ENCODE data around the gene CEACAM6. TPM values are rescaled to one million over a fixed set of nuclear protein-coding genes. Genes with fewer than 3 reads are reported as not detected.

CEACAM6 gene
- total RNA-seq, 1 experiment from 2014 or later: 44.5 TPM

GRCh38 chr19:41802770-41803169, 47.4 kb downstream of the CEACAM6 start:
- no TSS peak for BruUV-seq (replicated peaks)
- no peak for DNase-seq
- CTCF ChIA-PET: interaction anchor here (0.6 to 1.9 kb wide), 3 partner anchors 10 to 32 kb away, joined by 4 to 5 read pairs (median 5); no protein-coding TSS in a partner anchor
- H3K4me3 Mint-ChIP-seq (ENCODE audit: low read depth, unreplicated experiment): no peak overlapping the region
- H3K27me3 Mint-ChIP-seq (ENCODE audit: unreplicated experiment): peaks cover 54% of the 10 kb centered on the region
- intact Hi-C loops (cut with micrococcal nuclease; ENCODE audit: unreplicated experiment): no loop called here
- H3K9me3 Mint-ChIP-seq (ENCODE audit: low read depth, unreplicated experiment): no peaks in the 10 kb centered on the region
- no peaks in the 10 kb centered on the region for H3K36me3 Mint-ChIP-seq (ENCODE audit: insufficient read depth, unreplicated experiment)
- peaks cover 11% of the 10 kb centered on the region for H3K4me1 Mint-ChIP-seq (ENCODE audit: low read depth, unreplicated experiment)
- no peak overlapping the region for H3K27ac Mint-ChIP-seq (ENCODE audit: unreplicated experiment)
- TF ChIP-seq CTCF (IDR thresholded peaks at IDR 0.05; ENCODE audit: unreplicated experiment): no peak

DNA sequence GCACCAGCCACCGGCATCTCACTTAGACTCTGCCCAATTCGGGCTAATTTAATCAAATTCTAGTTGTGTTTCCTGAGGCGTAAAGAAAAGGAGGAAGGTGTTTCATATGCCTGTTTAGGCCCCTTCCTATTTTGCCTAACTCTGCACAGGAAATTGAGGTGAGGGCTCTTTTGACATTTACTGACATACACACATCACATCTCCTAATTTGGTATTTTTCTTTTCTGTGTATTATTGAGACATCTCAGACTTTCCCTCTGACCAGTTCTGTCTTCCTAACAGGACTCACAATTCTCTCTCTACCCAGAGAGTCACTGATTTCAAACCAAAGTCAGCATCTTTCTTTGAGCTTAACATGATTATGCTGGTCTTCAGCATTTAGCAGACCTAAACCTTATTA, 49.0 kb downstream of the CEACAM6 start:
- no TSS peak for BruUV-seq (replicated peaks)
- no peak for DNase-seq
- Mint-ChIP-seq H3K36me3 (ENCODE audit: insufficient read depth, unreplicated experiment) (no peaks in the 10 kb centered on the region), H3K4me3 (ENCODE audit: low read depth, unreplicated experiment) (no peak overlapping the region), H3K9me3 (ENCODE audit: low read depth, unreplicated experiment) (no peaks in the 10 kb centered on the region), H3K4me1 (ENCODE audit: low read depth, unreplicated experiment) (peaks cover 5% of the 10 kb centered on the region), H3K27ac (ENCODE audit: unreplicated experiment) (no peak overlapping the region), H3K27me3 (ENCODE audit: unreplicated experiment) (peaks cover 70% of the 10 kb centered on the region)
- no peak for TF ChIP-seq CTCF (IDR thresholded peaks at IDR 0.05; ENCODE audit: unreplicated experiment)
- CTCF ChIA-PET: interaction anchor here (0.8 to 1.2 kb wide), 2 partner anchors 11 to 12 kb away, joined by 3 to 4 read pairs; no protein-coding TSS in a partner anchor
- intact Hi-C loops (cut with micrococcal nuclease; ENCODE audit: unreplicated experiment): no loop called here

DNA sequence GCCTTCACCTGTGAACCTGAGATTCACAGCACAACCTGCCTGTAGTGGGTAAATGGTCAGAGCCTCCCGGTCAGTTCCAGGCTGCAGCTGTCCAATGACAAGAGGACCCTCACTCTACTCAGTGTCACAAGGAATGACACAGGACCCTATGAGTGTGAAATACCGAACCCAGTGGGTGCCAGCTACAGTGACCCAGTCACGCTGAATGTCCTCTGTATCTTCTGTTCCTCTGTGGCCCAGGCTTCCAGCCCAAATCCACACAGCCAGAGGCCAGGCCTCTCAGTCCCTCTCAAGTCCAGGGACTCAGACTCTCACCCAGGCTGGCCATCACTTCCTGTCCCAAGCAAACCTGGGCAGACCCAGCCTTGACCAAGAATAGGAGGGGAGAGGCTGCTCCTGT, 51.8 kb downstream of the CEACAM6 start:
- no peak overlapping the region for H3K4me3 Mint-ChIP-seq (ENCODE audit: low read depth, unreplicated experiment)
- intact Hi-C loops (cut with micrococcal nuclease; ENCODE audit: unreplicated experiment): no loop called here
- CTCF ChIA-PET: no interaction called here
- H3K27ac Mint-ChIP-seq (ENCODE audit: unreplicated experiment): no peak overlapping the region
- H3K9me3 Mint-ChIP-seq (ENCODE audit: low read depth, unreplicated experiment): no peaks in the 10 kb centered on the region
- no peaks in the 10 kb centered on the region for H3K36me3 Mint-ChIP-seq (ENCODE audit: insufficient read depth, unreplicated experiment)
- BruUV-seq (replicated peaks): no TSS peak
- H3K4me1 Mint-ChIP-seq (ENCODE audit: low read depth, unreplicated experiment): no peaks in the 10 kb centered on the region
- no peak for TF ChIP-seq CTCF (IDR thresholded peaks at IDR 0.05; ENCODE audit: unreplicated experiment)
- no peak for DNase-seq
- H3K27me3 Mint-ChIP-seq (ENCODE audit: unreplicated experiment): peaks cover 97% of the 10 kb centered on the region

GRCh38 chr19:41808663-41809566, 53.6 kb downstream of the CEACAM6 start:
- no peak for DNase-seq
- Mint-ChIP-seq H3K4me1 (ENCODE audit: low read depth, unreplicated experiment) (no peaks in the 10 kb centered on the region), H3K27me3 (ENCODE audit: unreplicated experiment) (peaks cover 98% of the 10 kb centered on the region), H3K4me3 (ENCODE audit: low read depth, unreplicated experiment) (no peak overlapping the region), H3K9me3 (ENCODE audit: low read depth, unreplicated experiment) (no peaks in the 10 kb centered on the region), H3K27ac (ENCODE audit: unreplicated experiment) (no peak overlapping the region), H3K36me3 (ENCODE audit: insufficient read depth, unreplicated experiment) (no peaks in the 10 kb centered on the region)
- CTCF ChIA-PET: no interaction called here
- no TSS peak for BruUV-seq (replicated peaks)
- TF ChIP-seq CTCF (IDR thresholded peaks at IDR 0.05; ENCODE audit: unreplicated experiment): no peak
- intact Hi-C loops (cut with micrococcal nuclease; ENCODE audit: unreplicated experiment): no loop called here

Data from Calu3 (cell line).